OCI-LY7 (cell line): ENCODE results near the gene NAA40. TPM values are rescaled to one million over a fixed set of nuclear protein-coding genes. Genes with fewer than 3 reads are reported as not detected.

Experiments used
- BruUV-seq: library from RNA; stranded (reverse); fragments of 400-500 nt; replicated peaks from 2 replicates; lab custom pipeline; 2021; lab: Mats Ljungman, UMichigan
- CTCF ChIA-PET: fragments of 300-600 bp; sonication (Branson Sonifier 250); formaldehyde crosslinking; loops from one replicate; lab custom pipeline; 2022; ENCODE audit warnings: antibody characterized with exemption; ENCODE audit not compliant: unreplicated experiment; lab: Charles Lee
- POLR2A ChIA-PET: fragments of 300-600 bp; sonication (Branson Sonifier 250); formaldehyde crosslinking; loops from one replicate; lab custom pipeline; 2022; ENCODE audit warnings: antibody characterized with exemption; lab: Charles Lee
- DNase-seq: peaks from one replicate; pipeline ENCODE4 v3.0.0-alpha.2; 2015; ENCODE audit warnings: low spot score
- H2AFZ ChIP-seq: fragments of 200-600 bp; sonication (generic), shearing (Covaris generic); 2 replicates; pipeline ENCODE4 v1.6.1; 2014; ENCODE audit warnings: mild to moderate bottlenecking, antibody characterized with exemption, low read length, moderate library complexity
- H3K27ac ChIP-seq: fragments of 200-600 bp; sonication (generic); 2 replicates; pipeline ENCODE4 v1.5.1; 2014; ENCODE audit warnings: mixed run types, low read depth, mild to moderate bottlenecking, moderate library complexity, low read length, inconsistent platforms; ENCODE audit not compliant: poor library complexity, severe bottlenecking
- H3K36me3 ChIP-seq: fragments of 200-600 bp; sonication (generic); 2 replicates; pipeline ENCODE4 v1.6.1; 2014; ENCODE audit warnings: mild to moderate bottlenecking, antibody characterized with exemption, low read length, moderate library complexity, mixed read lengths; ENCODE audit not compliant: insufficient read depth
- H3K4me1 ChIP-seq: fragments of 200-600 bp; sonication (generic); 2 replicates; pipeline ENCODE4 v1.5.1; 2014; ENCODE audit warnings: mild to moderate bottlenecking, low read length; ENCODE audit not compliant: insufficient read depth, poor library complexity, severe bottlenecking
- H3K4me2 ChIP-seq: fragments of 200-600 bp; sonication (generic); 2 replicates; pipeline ENCODE4 v1.6.1; 2014; ENCODE audit warnings: mild to moderate bottlenecking, low read length
- H3K4me3 ChIP-seq: fragments of 200-600 bp; sonication (generic); 2 replicates; pipeline ENCODE4 v1.5.1; 2014; ENCODE audit warnings: mild to moderate bottlenecking, low read depth, low read length; ENCODE audit not compliant: poor library complexity, severe bottlenecking
- H3K79me2 ChIP-seq: fragments of 200-600 bp; sonication (generic); 2 replicates; pipeline ENCODE4 v1.6.1; 2016; ENCODE audit warnings: low read depth, mild to moderate bottlenecking, low read length, moderate library complexity, mixed read lengths; ENCODE audit not compliant: insufficient read depth
- H3K9me2 ChIP-seq: fragments of 200-600 bp; sonication (generic); 2 replicates; pipeline ENCODE4 v1.6.1; 2016; ENCODE audit warnings: mild to moderate bottlenecking, low read length, mixed read lengths; ENCODE audit not compliant: insufficient read depth
- H3K9me3 ChIP-seq: fragments of 200-600 bp; sonication (generic); 2 replicates; pipeline ENCODE4 v1.6.1; 2014; ENCODE audit warnings: mild to moderate bottlenecking, mixed run types, low read length, mixed read lengths
- H4K20me1 ChIP-seq: fragments of 200-600 bp; sonication (generic); 2 replicates; pipeline ENCODE4 v1.6.1; 2014; ENCODE audit warnings: mild to moderate bottlenecking, antibody characterized with exemption, low read length, moderate library complexity, mixed read lengths; ENCODE audit not compliant: insufficient read depth
- CTCF ChIP-seq: fragments of 200-600 bp; sonication (generic); conservative IDR thresholded peaks from 2 replicates; pipeline ENCODE4 v1.5.1; 2014; ENCODE audit warnings: mild to moderate bottlenecking, antibody characterized with exemption, low read length, moderate library complexity, mixed read lengths
- EZH2phosphoT487 ChIP-seq: fragments of 200-600 bp; sonication (generic); IDR thresholded peaks from 2 replicates; pipeline ENCODE4 v1.6.1; 2018; ENCODE audit warnings: low read depth, borderline replicate concordance, mild to moderate bottlenecking, mixed run types, antibody characterized with exemption, low read length, moderate library complexity, mixed read lengths
- intact Hi-C: fragments of 100-400 bp; cut with micrococcal nuclease; formaldehyde crosslinking; loops from one replicate; pipeline ENCODE4 v1.10.0; 2022; ENCODE audit not compliant: unreplicated experiment
- total RNA-seq, 2 experiments: library from RNA; depleted of rRNA in 1 of 2; stranded (reverse); fragments of >200 nt in 1 of 2; shearing (Covaris generic) in 1 of 2; gene quantifications; 2 replicates each; pipeline ENCODE4 v1.2.3, GENCODE V29; 2014 to 2022

Gene NAA40
- total RNA-seq, 2 experiments from 2014 or later = 24.5 to 45.5 TPM

GRCh38 chr11:63997801-63998337 lies 59.1 kb downstream of the NAA40 start:
- Histone ChIP-seq H3K79me2 (no peaks in the 10 kb centered on the region), H3K36me3 (peaks cover 64% of the 10 kb centered on the region), H2AFZ (no peak overlapping the region), H3K4me1 (peaks cover 9% of the 10 kb centered on the region), H4K20me1 (no peaks in the 10 kb centered on the region), H3K9me2 (no peaks in the 10 kb centered on the region), H3K4me3 (no peak overlapping the region), H3K9me3 (no peaks in the 10 kb centered on the region), H3K27ac (no peak overlapping the region), H3K4me2 (no peak overlapping the region)
- ChIA-PET CTCF (no interaction called here), POLR2A (no interaction called here)
- no TSS peak for BruUV-seq
- intact Hi-C loops = no loop called here
- DNase-seq = no peak
- TF ChIP-seq EZH2phosphoT487 = no peak
- TF ChIP-seq CTCF = no peak

DNA sequence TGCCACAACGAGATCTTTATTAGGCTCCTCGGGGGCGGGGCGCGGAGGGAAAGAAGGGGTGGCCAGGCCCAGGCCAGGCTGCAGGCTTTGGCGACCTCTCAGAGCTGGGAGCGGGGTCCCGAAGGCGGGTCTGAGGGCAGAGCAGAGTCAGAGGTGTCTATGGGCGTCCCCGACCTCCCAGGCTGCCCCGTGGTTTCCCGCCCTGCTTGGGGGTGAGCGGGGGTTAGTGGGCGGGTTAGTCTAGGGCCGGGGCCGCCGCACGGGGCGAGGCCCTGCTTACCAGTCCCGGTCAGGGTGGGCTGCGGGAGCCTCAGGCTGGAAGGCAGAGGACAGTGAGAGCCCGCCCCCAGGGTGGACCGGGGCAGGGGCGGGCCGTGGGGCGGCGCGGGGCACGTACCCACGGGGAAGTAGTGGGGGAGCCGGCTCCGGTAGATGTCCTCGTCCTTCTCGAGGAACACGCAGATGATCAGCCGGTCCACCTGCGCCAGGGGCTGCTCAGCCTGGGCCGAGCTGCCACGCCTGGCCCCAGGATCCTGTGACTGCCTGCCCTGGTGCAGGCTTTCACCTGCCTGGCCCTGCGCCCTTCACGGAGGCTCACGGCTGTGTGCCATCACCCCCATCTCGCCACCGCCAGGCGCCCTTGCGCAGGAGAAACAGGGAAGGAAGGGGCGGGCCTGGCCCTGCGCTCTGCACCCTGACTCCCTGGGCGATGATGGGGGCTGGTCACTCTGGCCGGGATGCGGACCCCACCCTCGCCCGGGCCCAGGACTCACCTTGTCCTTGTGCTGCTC lies 60.0 kb downstream of the NAA40 start:
- ChIA-PET POLR2A (no interaction called here), CTCF (no interaction called here)
- Histone ChIP-seq H3K9me2 (no peaks in the 10 kb centered on the region), H4K20me1 (no peaks in the 10 kb centered on the region), H3K36me3 (peaks cover 56% of the 10 kb centered on the region), H3K4me1 (peaks cover 9% of the 10 kb centered on the region), H3K4me3 (no peak overlapping the region), H3K4me2 (no peak overlapping the region), H3K79me2 (no peaks in the 10 kb centered on the region), H2AFZ (no peak overlapping the region), H3K9me3 (no peaks in the 10 kb centered on the region), H3K27ac (no peak overlapping the region)
- DNase-seq = no peak
- intact Hi-C loops = no loop called here
- BruUV-seq = no TSS peak
- no peak for TF ChIP-seq EZH2phosphoT487
- no peak for TF ChIP-seq CTCF
